ENCODE data around the gene GNB4. TPM values are rescaled to one million over a fixed set of nuclear protein-coding genes. Genes with fewer than 3 reads are reported as not detected.

Gene GNB4
- polyA plus RNA-seq, 1 of the 3 experiments (the other 2 are of a cell fraction), result 8.7 TPM

- TF ChIP-seq PBX3 (IDR thresholded peaks at IDR 0.05) (no peak), JUND (IDR thresholded peaks at IDR 0.05) (no peak), RAD21 (IDR thresholded peaks at IDR 0.05; ENCODE audit: low read length) (no peak), TAF1 (IDR thresholded peaks at IDR 0.05; ENCODE audit: borderline replicate concordance, low read depth, low read length) (no peak), FOXJ3 (CRISPR knock-in tag; IDR thresholded peaks at IDR 0.05) (no peak), POLR2AphosphoS5 (IDR thresholded peaks at IDR 0.05; ENCODE audit: low read depth, low read length) (no peak), SMC3 (IDR thresholded peaks at IDR 0.05; ENCODE audit: low read depth, low read length) (no peak)
Observed at GRCh38 chr3:179415377-179415776, 35.9 kb downstream of the GNB4 start (continued).

DNA sequence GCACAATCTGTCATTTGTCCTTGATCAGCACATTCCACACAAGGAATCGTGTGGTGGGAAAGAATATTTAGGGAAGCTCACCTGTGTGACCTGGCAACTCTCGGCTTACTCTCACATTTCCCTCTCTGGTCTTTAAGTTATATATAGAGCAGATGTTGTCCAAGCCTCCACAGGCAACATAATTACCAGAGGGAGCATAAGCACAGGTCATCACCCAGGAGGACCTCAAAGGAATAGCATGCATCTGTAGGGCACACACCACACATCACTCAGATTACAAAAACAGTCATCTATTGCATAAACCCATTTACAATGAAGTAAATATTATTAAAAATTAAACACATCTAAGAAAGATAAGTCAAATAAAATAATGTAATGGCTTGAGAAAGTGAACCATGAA, 36.5 kb downstream of the GNB4 start:
- 0 out of 2 replicates have a peak, but pooled peaks cover 4% of the 10 kb centered on the region for H3K9me2 ChIP-seq
- no peak overlapping the region for H3K27ac ChIP-seq (ENCODE audit: low read depth in 2 of 2, low read length in 1 of 2)
- WGBS (ENCODE audit: low lambda C conversion rate), result 98% methylated on average over 2 of the region's 2 CpGs
- H3K27me3 ChIP-seq (ENCODE audit: insufficient read depth), result no peaks in the 10 kb centered on the region
- POLR2A ChIA-PET, result no interaction called here
- peaks cover 19% of the 10 kb centered on the region for H3F3A ChIP-seq (replicated peaks; ENCODE audit: insufficient read depth)
- CTCF ChIA-PET, result no interaction called here
- H3K9me3 ChIP-seq, result no peaks in the 10 kb centered on the region
- no peak for DNase-seq
- H3K9ac ChIP-seq, result no peak overlapping the region
- H3K4me2 ChIP-seq, result no peak overlapping the region
- no peak for TF ChIP-seq RXRA (IDR thresholded peaks at IDR 0.05; ENCODE audit: borderline replicate concordance, low read depth)
- no peak for TF ChIP-seq NFIC (IDR thresholded peaks at IDR 0.05; ENCODE audit: borderline replicate concordance)
- no peak for TF ChIP-seq FOXJ3 (CRISPR knock-in tag; IDR thresholded peaks at IDR 0.05)
- TF ChIP-seq TEAD4 (IDR thresholded peaks at IDR 0.05; ENCODE audit: borderline replicate concordance, insufficient read depth), result no peak
- TF ChIP-seq RCOR1 (IDR thresholded peaks at IDR 0.05; ENCODE audit: low read length), result no peak
- no peak for TF ChIP-seq GATA2 (CRISPR knock-in tag; IDR thresholded peaks at IDR 0.05)
- TF ChIP-seq POLR2AphosphoS5 (IDR thresholded peaks at IDR 0.05; ENCODE audit: low read depth, low read length), result no peak
- no peak for TF ChIP-seq EZH2phosphoT487 (IDR thresholded peaks at IDR 0.05; ENCODE audit: borderline replicate concordance, low read depth)
- no peak for TF ChIP-seq PBX3 (IDR thresholded peaks at IDR 0.05)
- TF ChIP-seq EP300 (IDR thresholded peaks at IDR 0.05; ENCODE audit: borderline replicate concordance in 1 of 2, low read depth in 1 of 2, low read length in 1 of 2), result no peak
- no peak for TF ChIP-seq YY1 (IDR thresholded peaks at IDR 0.05; ENCODE audit: low read depth)
- no peak for TF ChIP-seq CHD2 (IDR thresholded peaks at IDR 0.05; ENCODE audit: low read length, partially characterized antibody)
- no peak for TF ChIP-seq NRF1 (IDR thresholded peaks at IDR 0.05; ENCODE audit: low read depth, low read length)
- TF ChIP-seq RFX5 (IDR thresholded peaks at IDR 0.05; ENCODE audit: low read length), result no peak
- TF ChIP-seq ELF1 (IDR thresholded peaks at IDR 0.05), result no peak
- TF ChIP-seq SIN3A (IDR thresholded peaks at IDR 0.05; ENCODE audit: borderline replicate concordance, low read depth, low read length), result no peak
- TF ChIP-seq MEF2A (IDR thresholded peaks at IDR 0.05; ENCODE audit: borderline replicate concordance, low read depth), result no peak
- no peak for TF ChIP-seq TCF12 (IDR thresholded peaks at IDR 0.05)
- H4K20me1 ChIP-seq (ENCODE audit: insufficient read depth), result no peaks in the 10 kb centered on the region
- H3K4me1 ChIP-seq (ENCODE audit: control insufficient read depth in 1 of 2, insufficient read depth in 2 of 2, low read depth in 1 of 2, low read length in 1 of 2), result peaks cover 0 to 3% of the 10 kb centered on the region in 2 experiments; a peak in 2 of 4 replicates
- no peak overlapping the region for H3K4me3 ChIP-seq (ENCODE audit: low read depth in 2 of 2, low read length in 1 of 2)
- peaks cover 23 to 75% of the 10 kb centered on the region in 2 experiments for H3K36me3 ChIP-seq (replicated peaks in 1 of 2; ENCODE audit: control insufficient read depth in 1 of 2, insufficient read depth in 2 of 2, low read length in 1 of 2)
- H2AFZ ChIP-seq (ENCODE audit: low read depth), result no peak overlapping the region
- peaks cover 3% of the 10 kb centered on the region; the same call in 1 of the 2 replicates for H3K79me2 ChIP-seq (ENCODE audit: insufficient read depth)
